HCT116 (cell line): ENCODE measurements around the gene TTLL10. TPM values are rescaled to one million over a fixed set of nuclear protein-coding genes. Genes with fewer than 3 reads are reported as not detected.

Experiments used
- ATAC-seq: fragments of 200-7000 bp; cut with Tn5 transposase; 2 replicates; pipeline ENCODE4 v1.9.1; 2020; ENCODE audit warnings: mild to moderate bottlenecking, moderate library complexity
- BruUV-seq: library from RNA; stranded (reverse); fragments of 400-500 nt; replicated peaks from 2 replicates; lab custom pipeline; 2021; lab: Mats Ljungman, UMichigan
- CTCF ChIA-PET: fragments of 300-600 bp; sonication (Branson Sonifier 250); formaldehyde crosslinking; loops from one replicate; lab custom pipeline; 2021; ENCODE audit warnings: antibody characterized with exemption; lab: Charles Lee
- POLR2A ChIA-PET: fragments of 300-600, 350-600 bp; sonication (Branson Sonifier 250); formaldehyde crosslinking; loops from one replicate; lab custom pipeline; 2021; ENCODE audit warnings: antibody characterized with exemption; lab: Charles Lee
- RAD21 ChIA-PET, 2 experiments: fragments of 300-600 bp; sonication (Branson Sonifier 250); formaldehyde crosslinking; loops; one replicate each; lab custom pipeline; 2023; ENCODE audit warnings: low total read pairs in 2 of 2; ENCODE audit not compliant: uncharacterized antibody in 2 of 2, unreplicated experiment in 2 of 2, low non-redundant PET in 1 of 2; lab: Charles Lee
- DNase-seq: peaks from one replicate; pipeline ENCODE4 v3.0.0-alpha.2; 2010; ENCODE audit warnings: low read depth, low spot score
- H2AFZ ChIP-seq: fragments of 200-600 bp; shearing (Covaris generic), sonication (generic); 2 replicates; pipeline ENCODE4 v1.6.1; 2017; ENCODE audit warnings: low read depth, mixed run types, mixed read lengths, antibody characterized with exemption, low read length; ENCODE audit not compliant: poor library complexity, severe bottlenecking
- H3K27ac ChIP-seq: 2 replicates; pipeline ENCODE4 v1.5.1; 2012; ENCODE audit warnings: low read depth, low read length
- H3K27me3 ChIP-seq: fragments of 200-600 bp; sonication (generic); 2 replicates; pipeline ENCODE4 v1.6.1; 2016; ENCODE audit warnings: mixed run types, low read length, mixed read lengths; ENCODE audit not compliant: insufficient read depth
- H3K36me3 ChIP-seq, 2 experiments: fragments of 200-500 bp in 1 of 2; fragments of 200-600 bp in 1 of 2; sonication (Bioruptor generic) in 1 of 2; sonication (generic) in 1 of 2; 2 replicates each; pipeline versions ENCODE4 v1.5.1 to v1.6.1; 2014 to 2016; ENCODE audit warnings: low read length in 2 of 2, inconsistent platforms in 1 of 2, mixed read lengths in 1 of 2, mixed run types in 1 of 2; ENCODE audit not compliant: insufficient read depth in 2 of 2, control insufficient read depth in 1 of 2
- H3K4me1 ChIP-seq, 2 experiments: fragments of 200-600 bp in 1 of 2; sonication (generic) in 1 of 2; 2 replicates each; pipeline versions ENCODE4 v1.5.1 to v1.6.1; 2012 to 2017; ENCODE audit warnings: low read length in 2 of 2, inconsistent platforms in 1 of 2, mild to moderate bottlenecking in 1 of 2, mixed read lengths in 1 of 2, mixed run types in 1 of 2, moderate library complexity in 1 of 2; ENCODE audit not compliant: insufficient read depth in 2 of 2, control insufficient read depth in 1 of 2
- H3K4me2 ChIP-seq: fragments of 200-600 bp; sonication (generic); 2 replicates; pipeline ENCODE4 v1.6.1; 2017; ENCODE audit warnings: mixed run types, low read length, mixed read lengths
- H3K4me3 ChIP-seq, 2 experiments: fragments of 200-600 bp in 1 of 2; sonication (generic) in 1 of 2; replicated peaks in 1 of 2; 2 replicates each; pipeline ENCODE4 v1.5.1; 2011 to 2016; ENCODE audit warnings: low read length in 2 of 2, control low read depth in 1 of 2, low read depth in 1 of 2, mild to moderate bottlenecking in 1 of 2, mixed read lengths in 1 of 2, mixed run types in 1 of 2
- H3K79me2 ChIP-seq: fragments of 200-600 bp; sonication (generic); 2 replicates; pipeline ENCODE4 v1.6.1; 2017; ENCODE audit warnings: mild to moderate bottlenecking, mixed run types, low read length, moderate library complexity, mixed read lengths; ENCODE audit not compliant: insufficient read depth
- H3K9ac ChIP-seq: fragments of 200-600 bp; sonication (generic); 2 replicates; pipeline ENCODE4 v1.6.1; 2016; ENCODE audit warnings: low read length, mixed read lengths
- H3K9me2 ChIP-seq: fragments of 200-600 bp; sonication (generic), shearing (Covaris generic); 2 replicates; pipeline ENCODE4 v1.6.1; 2017; ENCODE audit warnings: mixed run types, mild to moderate bottlenecking, moderate library complexity; ENCODE audit not compliant: insufficient read depth
- H3K9me3 ChIP-seq, 2 experiments: fragments of 200-500 bp in 1 of 2; fragments of 200-600 bp in 1 of 2; sonication (Bioruptor generic) in 1 of 2; sonication (generic) in 1 of 2; 2 replicates each; pipeline ENCODE4 v1.6.1; 2014 to 2017; ENCODE audit warnings: low read length in 2 of 2, mixed read lengths in 2 of 2, inconsistent platforms in 1 of 2, low read depth in 1 of 2, mild to moderate bottlenecking in 1 of 2, mixed run types in 1 of 2, moderate library complexity in 1 of 2; ENCODE audit not compliant: control insufficient read depth in 1 of 2, insufficient read depth in 1 of 2
- H4K20me1 ChIP-seq: fragments of 200-600 bp; sonication (generic), shearing (Covaris generic); 2 replicates; pipeline ENCODE4 v1.6.1; 2017; ENCODE audit warnings: mixed run types, mild to moderate bottlenecking, moderate library complexity; ENCODE audit not compliant: insufficient read depth
- CBX3 ChIP-seq: IDR thresholded peaks from 2 replicates; pipeline ENCODE4 v1.6.1; 2012; ENCODE audit warnings: low read depth
- CEBPB ChIP-seq: IDR thresholded peaks from 2 replicates; pipeline ENCODE4 v1.6.1; 2012; ENCODE audit warnings: low read depth
- CTCF ChIP-seq, 3 experiments: fragments of 200-600 bp in 1 of 3; sonication (generic) in 1 of 3; IDR thresholded peaks in 2 of 3; conservative IDR thresholded peaks in 1 of 3; 2 replicates each; pipeline ENCODE4 v1.5.1; 2012 to 2017; ENCODE audit warnings: low read depth in 2 of 3, low read length in 2 of 3, antibody characterized with exemption in 1 of 3, borderline replicate concordance in 1 of 3, control low read depth in 1 of 3, mild to moderate bottlenecking in 1 of 3, mixed read lengths in 1 of 3, mixed run types in 1 of 3, moderate library complexity in 1 of 3; ENCODE audit not compliant: insufficient read depth in 1 of 3
- EZH2 ChIP-seq: fragments of 200-600 bp; sonication (generic); IDR thresholded peaks from 2 replicates; pipeline ENCODE4 v1.6.1; 2017; ENCODE audit warnings: antibody characterized with exemption, mixed run types
- EZH2phosphoT487 ChIP-seq: fragments of 200-600 bp; IDR thresholded peaks from 2 replicates; pipeline ENCODE4 v1.6.1; 2018; ENCODE audit warnings: antibody characterized with exemption, borderline replicate concordance
- MAX ChIP-seq: IDR thresholded peaks from 2 replicates; pipeline ENCODE4 v1.6.1; 2012
- POLR2A ChIP-seq: IDR thresholded peaks from 2 replicates; pipeline ENCODE4 v1.7.0; 2011; ENCODE audit warnings: borderline replicate concordance; ENCODE audit not compliant: insufficient read depth, insufficient read length; ENCODE audit errors: extremely low read depth
- POLR2AphosphoS5 ChIP-seq: IDR thresholded peaks from 2 replicates; pipeline ENCODE4 v1.6.1; 2011; ENCODE audit warnings: mild to moderate bottlenecking, low read depth, low read length, moderate library complexity
- RAD21 ChIP-seq: IDR thresholded peaks from 2 replicates; pipeline ENCODE4 v1.6.1; 2012; ENCODE audit warnings: low read depth, mild to moderate bottlenecking
- REST ChIP-seq: IDR thresholded peaks from 2 replicates; pipeline ENCODE4 v1.6.1; 2012; ENCODE audit warnings: low read depth
- SRF ChIP-seq: IDR thresholded peaks from 2 replicates; pipeline ENCODE4 v1.6.1; 2012; ENCODE audit warnings: low read depth
- TCF7L2 ChIP-seq: IDR thresholded peaks from 2 replicates; pipeline ENCODE4 v1.7.0; 2011; ENCODE audit warnings: borderline replicate concordance, inconsistent platforms; ENCODE audit not compliant: insufficient read depth, insufficient read length; ENCODE audit errors: extremely low read depth
- intact Hi-C: fragments of 100-400 bp; cut with micrococcal nuclease; formaldehyde crosslinking; loops from 2 replicates; pipeline ENCODE4 v1.10.0; 2022
- total RNA-seq: library from RNA; stranded (reverse); gene quantifications from one replicate; pipeline ENCODE4 v1.2.1, GENCODE V29; 2021; ENCODE audit not compliant: unreplicated experiment

The TTLL10 gene
- total RNA-seq, 1 experiment from 2014 or later, result 0.10 TPM

- TF ChIP-seq REST (no peak), CTCF (IDR thresholded peaks at IDR 0.05 in 2 of 3, conservative IDR thresholded peaks at IDR 0.05 in 1 of 3; ENCODE audit: borderline replicate concordance in 1 of 3, insufficient read depth in 1 of 3, low read depth in 2 of 3, low read length in 2 of 3) (no peak), SRF (no peak), EZH2phosphoT487 (no peak), CEBPB (no peak), RAD21 (no peak), CBX3 (no peak)
Measured at GRCh38 chr1:1244192-1244811, 70.6 kb downstream of the TTLL10 start (continued).

- no peaks in the 10 kb centered on the region for H3K27me3 ChIP-seq
- peaks cover 0 to 9% of the 10 kb centered on the region in 2 experiments; a peak in 1 of 4 replicates for H3K4me1 ChIP-seq
- H3K9me2 ChIP-seq, result no peaks in the 10 kb centered on the region
- no peak overlapping the region for H3K9ac ChIP-seq
- no peaks in the 10 kb centered on the region for H3K36me3 ChIP-seq
- H4K20me1 ChIP-seq, result no peaks in the 10 kb centered on the region
- TF ChIP-seq POLR2AphosphoS5 (no peak), POLR2A (no peak), TCF7L2 (no peak), MAX (no peak), REST (no peak), EZH2 (no peak)
- DNase-seq, result no peak
- no peak overlapping the region for H3K4me3 ChIP-seq
- intact Hi-C loops, result no loop called here
- ChIA-PET POLR2A (no interaction called here), RAD21 (no interaction called here), CTCF (no interaction called here)
- H3K9me3 ChIP-seq, result no peaks in the 10 kb centered on the region
- H2AFZ ChIP-seq, result no peak overlapping the region
- BruUV-seq, result no TSS peak
- no peaks in the 10 kb centered on the region for H3K79me2 ChIP-seq
- no peak overlapping the region; the same call in 1 of the 2 replicates for H3K27ac ChIP-seq
- no peak overlapping the region for H3K4me2 ChIP-seq
- ATAC-seq, result no peak
Measured at GRCh38 chr1:1245178-1245816, 71.6 kb downstream of the TTLL10 start.
